Measurements from ENCODE around the gene OSBPL6. TPM values are rescaled to one million over a fixed set of nuclear protein-coding genes. Genes with fewer than 3 reads are reported as not detected.

OSBPL6 gene
- total and polyA plus RNA-seq, 9 of the 15 experiments (the other 6 are each of a cell fraction or from before 2014, with no cell fraction given): 3.4 to 12.7 (median 9.3) TPM

DNA sequence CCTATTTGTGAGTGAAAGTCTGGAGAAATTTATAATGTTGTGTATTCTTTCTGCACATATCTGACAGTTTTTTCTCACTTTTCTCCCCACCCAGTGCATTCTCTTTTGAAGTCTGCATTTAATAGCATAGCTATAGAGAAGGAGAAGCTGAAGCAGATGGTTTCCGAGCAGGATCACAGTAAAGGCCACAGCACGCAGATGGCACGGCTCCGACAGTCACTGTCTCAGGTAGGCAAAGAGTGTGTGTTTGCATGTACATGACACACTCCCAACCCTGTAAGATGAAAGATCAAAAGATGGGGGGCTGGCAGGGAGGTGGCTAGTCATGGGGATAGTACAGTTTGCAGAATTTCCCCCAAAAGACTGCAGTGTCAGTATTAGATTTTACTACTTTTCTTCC, 167.3 kb downstream of the OSBPL6 start:
- Histone ChIP-seq H3K4me2 (ENCODE audit: insufficient read depth, low read length) (no peak overlapping the region), H2AFZ (ENCODE audit: low read depth, low read length) (no peak overlapping the region), H3K79me2 (ENCODE audit: control insufficient read depth, insufficient read depth, low read length) (no peaks in the 10 kb centered on the region), H3K36me3 (ENCODE audit: control insufficient read depth, insufficient read depth, low read length) (no peaks in the 10 kb centered on the region), H3K27me3 (ENCODE audit: control insufficient read depth in 2 of 2, insufficient read depth in 2 of 2, low read length in 2 of 2) (no peaks in the 10 kb centered on the region; a peak in 1 of 5 replicates), H3K27ac (ENCODE audit: extremely low read depth, low read depth, low read length) (no peak overlapping the region), H3K9me1 (ENCODE audit: control insufficient read depth, insufficient read depth, low read length) (no peaks in the 10 kb centered on the region), H3K4me1 (replicated peaks in 1 of 2; ENCODE audit: control insufficient read depth in 2 of 2, insufficient read depth in 2 of 2, low read length in 2 of 2) (no peaks in the 10 kb centered on the region), H3K4me3 (no peak overlapping the region), H4K20me1 (replicated peaks; ENCODE audit: control insufficient read depth, insufficient read depth, low read length) (no peaks in the 10 kb centered on the region), H3K9ac (ENCODE audit: insufficient read depth in 1 of 2, low read depth in 2 of 2, low read length in 2 of 2) (no peak overlapping the region), H3K9me3 (replicated peaks; ENCODE audit: control insufficient read depth, insufficient read depth, low read depth, low read length) (no peaks in the 10 kb centered on the region)
- DNase-seq (ENCODE audit: extremely low read depth in 1 of 4, low spot score in 3 of 4) (no peak), FAIRE-seq (no peak), ATAC-seq (no peak)
- ChIA-PET CTCF (ENCODE audit: low intra/inter-chr PET ratio) (no interaction called here), POLR2A (no interaction called here)
- TF ChIP-seq RNF219 (CRISPR knock-in tag; IDR thresholded peaks at IDR 0.05) (no peak), NONO (IDR thresholded peaks at IDR 0.05; ENCODE audit: low read depth in 2 of 2, low read length in 1 of 2) (no peak), ZBTB40 (IDR thresholded peaks at IDR 0.05) (no peak), ZBTB40 (CRISPR knock-in tag; IDR thresholded peaks at IDR 0.05) (no peak)
- TF ChIP-seq, protein P1, sequence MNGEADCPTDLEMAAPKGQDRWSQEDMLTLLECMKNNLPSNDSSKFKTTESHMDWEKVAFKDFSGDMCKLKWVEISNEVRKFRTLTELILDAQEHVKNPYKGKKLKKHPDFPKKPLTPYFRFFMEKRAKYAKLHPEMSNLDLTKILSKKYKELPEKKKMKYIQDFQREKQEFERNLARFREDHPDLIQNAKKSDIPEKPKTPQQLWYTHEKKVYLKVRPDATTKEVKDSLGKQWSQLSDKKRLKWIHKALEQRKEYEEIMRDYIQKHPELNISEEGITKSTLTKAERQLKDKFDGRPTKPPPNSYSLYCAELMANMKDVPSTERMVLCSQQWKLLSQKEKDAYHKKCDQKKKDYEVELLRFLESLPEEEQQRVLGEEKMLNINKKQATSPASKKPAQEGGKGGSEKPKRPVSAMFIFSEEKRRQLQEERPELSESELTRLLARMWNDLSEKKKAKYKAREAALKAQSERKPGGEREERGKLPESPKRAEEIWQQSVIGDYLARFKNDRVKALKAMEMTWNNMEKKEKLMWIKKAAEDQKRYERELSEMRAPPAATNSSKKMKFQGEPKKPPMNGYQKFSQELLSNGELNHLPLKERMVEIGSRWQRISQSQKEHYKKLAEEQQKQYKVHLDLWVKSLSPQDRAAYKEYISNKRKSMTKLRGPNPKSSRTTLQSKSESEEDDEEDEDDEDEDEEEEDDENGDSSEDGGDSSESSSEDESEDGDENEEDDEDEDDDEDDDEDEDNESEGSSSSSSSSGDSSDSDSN (IDR thresholded peaks at IDR 0.05; ENCODE audit: borderline replicate concordance in 1 of 2, low read depth in 2 of 2, low read length in 2 of 2): no peak
- TF ChIP-seq, protein P2, sequence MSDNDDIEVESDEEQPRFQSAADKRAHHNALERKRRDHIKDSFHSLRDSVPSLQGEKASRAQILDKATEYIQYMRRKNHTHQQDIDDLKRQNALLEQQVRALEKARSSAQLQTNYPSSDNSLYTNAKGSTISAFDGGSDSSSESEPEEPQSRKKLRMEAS (CRISPR knock-in tag; IDR thresholded peaks at IDR 0.05): no peak
- no TSS peak for BruUV-seq (replicated peaks)
- intact Hi-C loops (cut with micrococcal nuclease): no loop called here
- WGBS (ENCODE audit: insufficient coverage, low coverage, missing lambda C conversion rate): 58% methylated on average over 4 of the region's 4 CpGs
- in situ Hi-C loops (cut with MboI): no loop called here
